SK-N-MC (cell line): ENCODE measurements around the gene GPR160.

ENCODE experiments used
- DNase-seq: peaks from one replicate; pipeline ENCODE4 v3.0.0-alpha.2; 2011; ENCODE audit warnings: low read depth, low spot score
- H3K27ac ChIP-seq: fragments of 200-600 bp; sonication (generic); 2 replicates; pipeline ENCODE4 v1.5.1; 2016; ENCODE audit warnings: mixed run types
- H3K36me3 ChIP-seq: fragments of 200-600 bp; sonication (generic); 2 replicates; pipeline ENCODE4 v1.6.1; 2017; ENCODE audit warnings: antibody characterized with exemption, low read length, mixed read lengths; ENCODE audit not compliant: insufficient read depth
- H3K4me3 ChIP-seq: fragments of 200-600 bp; sonication (generic); 2 replicates; pipeline ENCODE4 v1.5.1; 2016
- H3K9ac ChIP-seq: fragments of 200-600 bp; sonication (generic); 2 replicates; pipeline ENCODE4 v1.8.0; 2017; ENCODE audit warnings: mixed run types, mixed read lengths; ENCODE audit not compliant: insufficient read length
- H3K9me3 ChIP-seq: fragments of 200-600 bp; sonication (generic); 2 replicates; pipeline ENCODE4 v1.6.1; 2017; ENCODE audit warnings: low read depth, mild to moderate bottlenecking, antibody characterized with exemption, low read length, moderate library complexity, mixed read lengths
- EZH2 ChIP-seq: fragments of 200-600 bp; sonication (generic); IDR thresholded peaks from one replicate; pipeline ENCODE4 v1.6.1; 2017; ENCODE audit warnings: antibody characterized with exemption
- FOXP2 ChIP-seq: optimal IDR thresholded peaks from 2 replicates; pipeline ENCODE3; 2011; ENCODE audit warnings: mild to moderate bottlenecking, moderate library complexity; ENCODE audit not compliant: insufficient read depth; ENCODE audit errors: extremely low read length, control extremely low read depth
- POLR2AphosphoS5 ChIP-seq: IDR thresholded peaks from 2 replicates; pipeline ENCODE4 v1.6.1; 2012; ENCODE audit warnings: mild to moderate bottlenecking, low read depth, low read length, borderline replicate concordance

Gene GPR160

DNA sequence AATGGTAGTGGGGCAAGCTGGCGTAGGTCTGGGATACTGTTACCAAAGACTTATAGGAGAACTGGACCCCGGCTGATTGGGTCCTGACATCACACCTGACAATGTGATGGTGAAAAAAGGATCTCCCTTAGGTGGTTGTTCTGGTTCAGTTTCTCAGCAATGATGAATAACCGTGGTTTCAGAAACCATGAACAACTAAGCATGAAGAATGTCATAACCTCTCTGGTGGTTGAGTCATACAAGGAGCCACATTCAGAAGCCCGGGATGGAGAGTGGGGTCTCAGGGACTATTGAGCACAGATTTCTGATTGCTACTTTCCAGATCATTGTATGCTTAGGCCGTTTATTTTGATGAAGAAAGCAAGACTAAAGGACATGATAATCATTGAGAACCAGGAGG is 17.4 kb downstream of the GPR160 start:
- no peak overlapping the region for H3K27ac ChIP-seq

DNA sequence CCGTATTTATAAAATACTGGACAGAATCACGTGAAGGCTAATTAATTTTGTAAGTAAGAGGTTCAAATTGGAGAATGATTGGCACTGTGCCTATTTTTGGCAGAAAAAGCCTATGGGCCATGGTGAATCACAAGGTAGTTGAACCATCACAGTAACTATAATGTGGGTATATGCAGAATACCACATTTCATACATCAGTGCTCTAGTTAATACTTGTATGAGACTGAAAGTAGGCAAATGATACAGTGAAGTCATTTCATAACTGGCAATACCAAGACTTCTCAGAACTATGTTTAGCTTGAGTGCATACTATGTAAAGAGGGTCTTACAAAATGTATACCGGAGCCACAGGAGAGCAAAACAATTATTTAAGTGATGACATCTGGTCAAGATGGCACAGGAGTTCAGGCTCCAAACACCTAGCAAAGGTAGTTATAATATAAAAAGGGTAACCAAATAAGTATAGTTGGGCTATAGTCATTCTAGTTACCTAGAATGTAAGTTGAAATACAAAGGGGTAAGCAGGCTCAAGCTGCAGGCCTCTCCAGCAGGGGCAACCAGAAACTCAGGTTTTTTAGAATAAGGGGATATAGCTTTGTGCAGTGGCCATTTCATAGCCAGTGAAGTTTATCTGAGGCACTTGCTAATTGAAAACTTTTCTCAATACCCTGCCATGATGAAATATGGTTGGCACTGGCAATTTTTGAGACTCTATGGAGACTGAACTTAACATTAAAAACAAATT is 19.1 kb downstream of the GPR160 start:
- H3K27ac ChIP-seq, result no peak overlapping the region
- H3K36me3 ChIP-seq, result no peaks in the 10 kb centered on the region
- H3K4me3 ChIP-seq, result no peak overlapping the region
- no peak for DNase-seq
- H3K9ac ChIP-seq, result no peak overlapping the region
- no peak for TF ChIP-seq FOXP2
- TF ChIP-seq POLR2AphosphoS5, result no peak
- no peak for TF ChIP-seq EZH2
- H3K9me3 ChIP-seq, result no peaks in the 10 kb centered on the region

More for the DNA sequence above, 17.4 kb downstream of the GPR160 start:
- Histone ChIP-seq H3K4me3 (no peak overlapping the region), H3K9ac (no peak overlapping the region), H3K36me3 (no peaks in the 10 kb centered on the region), H3K9me3 (no peaks in the 10 kb centered on the region)
- TF ChIP-seq FOXP2, result no peak
- no peak for DNase-seq

DNA sequence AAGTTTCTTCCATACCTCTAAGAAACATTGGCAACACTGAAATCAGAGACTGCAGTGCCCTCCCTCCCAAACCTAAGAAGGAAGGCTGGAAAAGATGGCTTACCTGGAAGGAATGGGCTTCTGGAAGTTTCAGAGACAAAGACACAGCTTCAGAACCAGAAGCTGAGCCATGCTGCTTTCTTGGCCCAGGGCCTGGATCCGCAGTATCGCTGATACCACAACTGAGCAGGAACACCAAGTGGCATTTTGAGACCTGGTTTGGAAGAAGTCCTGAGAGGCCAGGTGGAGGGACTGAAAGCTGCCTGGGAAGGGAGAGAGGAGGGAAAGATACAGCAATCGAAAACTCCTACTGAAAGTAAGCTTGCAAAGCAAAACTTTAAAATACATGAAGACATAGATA is 19.8 kb downstream of the GPR160 start:
- H3K9ac ChIP-seq, result no peak overlapping the region
- no peak for TF ChIP-seq POLR2AphosphoS5
- TF ChIP-seq FOXP2, result no peak
- no peak for TF ChIP-seq EZH2
- H3K4me3 ChIP-seq, result no peak overlapping the region

DNA sequence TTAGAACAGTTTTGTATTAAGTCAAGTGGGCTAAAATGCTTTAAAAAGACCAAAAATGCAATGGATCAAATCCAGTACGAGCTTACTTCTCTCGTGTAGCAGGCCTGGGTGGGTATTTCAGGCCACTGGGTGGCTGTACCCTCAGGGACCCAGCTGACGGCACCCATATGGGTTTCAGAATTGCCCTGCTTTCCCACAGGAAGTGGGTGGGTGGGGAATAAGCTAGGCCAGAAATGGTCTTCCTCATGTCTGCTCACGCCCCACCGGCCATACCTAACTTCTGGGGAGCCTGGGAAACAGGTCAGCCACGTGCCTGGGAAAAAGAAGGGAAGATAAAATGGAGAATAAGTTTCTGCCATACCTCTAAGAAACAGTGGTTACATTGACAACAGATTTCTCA is 20.3 kb downstream of the GPR160 start:
- no peak overlapping the region for H3K4me3 ChIP-seq
- no peak for DNase-seq
- TF ChIP-seq FOXP2 (no peak), POLR2AphosphoS5 (no peak), EZH2 (no peak)
- no peaks in the 10 kb centered on the region for H3K9me3 ChIP-seq
- H3K9ac ChIP-seq, result no peak overlapping the region
- H3K36me3 ChIP-seq, result no peaks in the 10 kb centered on the region
- H3K27ac ChIP-seq, result no peak overlapping the region

More for the DNA sequence above, 19.8 kb downstream of the GPR160 start:
- H3K27ac ChIP-seq, result no peak overlapping the region
- no peak for DNase-seq
- no peaks in the 10 kb centered on the region for H3K9me3 ChIP-seq
- no peaks in the 10 kb centered on the region for H3K36me3 ChIP-seq

DNA sequence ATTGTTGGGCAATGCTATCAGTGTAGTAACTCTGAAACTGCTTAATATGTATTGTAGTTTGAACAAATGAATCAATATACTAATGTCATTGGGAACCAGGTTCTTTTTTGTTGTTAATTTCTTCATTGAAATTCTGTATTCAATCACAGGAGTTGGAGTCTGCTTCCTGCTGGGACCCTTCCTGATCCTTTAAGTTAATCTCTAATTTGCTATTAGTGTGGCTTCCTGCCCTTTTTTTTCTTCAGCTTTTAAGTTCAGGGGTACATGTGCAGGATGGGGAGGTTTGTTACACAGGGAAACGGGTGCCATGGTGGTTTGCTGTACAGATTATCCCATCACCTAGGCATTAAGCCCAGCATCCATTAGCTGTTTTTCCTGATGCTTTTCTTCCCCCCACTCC is 21.7 kb downstream of the GPR160 start:
- Histone ChIP-seq H3K9ac (no peak overlapping the region), H3K9me3 (no peaks in the 10 kb centered on the region), H3K27ac (no peak overlapping the region), H3K36me3 (no peaks in the 10 kb centered on the region), H3K4me3 (no peak overlapping the region)
- no peak for TF ChIP-seq POLR2AphosphoS5
- no peak for TF ChIP-seq EZH2
- TF ChIP-seq FOXP2, result no peak
- no peak for DNase-seq

DNA sequence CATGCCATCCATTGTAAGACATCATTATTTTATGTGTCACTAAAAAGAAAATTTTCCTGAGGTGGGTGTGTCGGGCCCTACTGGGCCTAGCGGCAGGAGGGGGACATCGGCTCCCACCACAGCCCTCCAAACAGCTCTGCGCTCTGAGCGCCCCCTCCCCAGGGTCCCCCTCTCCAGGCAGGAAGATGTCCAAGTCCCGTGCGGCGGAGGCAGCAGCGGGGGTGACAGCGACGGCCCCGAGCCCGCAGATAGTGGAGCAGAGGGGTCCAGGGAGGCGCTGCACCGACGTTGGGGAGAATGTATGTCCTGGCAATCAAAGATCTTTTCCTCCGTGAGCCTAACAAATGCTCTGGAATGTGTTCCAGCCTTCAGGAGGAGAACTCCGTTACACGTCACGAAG is 24.3 kb downstream of the GPR160 start:
- no peak overlapping the region for H3K27ac ChIP-seq
- H3K9ac ChIP-seq, result no peak overlapping the region
- DNase-seq, result no peak
- TF ChIP-seq FOXP2, result no peak
- TF ChIP-seq EZH2, result no peak
- no peak for TF ChIP-seq POLR2AphosphoS5
- no peaks in the 10 kb centered on the region for H3K9me3 ChIP-seq
- no peaks in the 10 kb centered on the region for H3K36me3 ChIP-seq
- H3K4me3 ChIP-seq, result no peak overlapping the region

DNA sequence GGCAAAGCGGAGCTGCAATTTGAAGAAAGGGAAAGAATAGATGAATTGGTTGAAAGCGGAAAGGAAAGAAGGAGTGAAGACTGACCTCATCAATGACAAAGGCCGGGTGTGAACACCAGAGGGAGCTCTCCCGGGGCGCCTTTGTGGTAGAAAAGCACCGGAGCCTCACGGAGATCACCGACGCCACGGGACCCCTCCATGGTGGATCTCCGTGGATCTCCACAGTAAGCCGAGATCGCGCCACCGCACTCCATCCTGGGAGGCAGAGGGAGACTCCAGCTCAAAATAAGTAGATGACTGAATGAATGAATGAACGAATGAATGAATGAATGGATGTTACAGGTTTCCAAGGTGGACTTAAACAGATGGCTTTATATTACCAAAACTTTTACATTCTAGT is 25.0 kb downstream of the GPR160 start:
- Histone ChIP-seq H3K9ac (no peak overlapping the region), H3K36me3 (no peaks in the 10 kb centered on the region), H3K4me3 (no peak overlapping the region), H3K9me3 (no peaks in the 10 kb centered on the region), H3K27ac (no peak overlapping the region)
- DNase-seq, result no peak
- TF ChIP-seq FOXP2 (no peak), POLR2AphosphoS5 (no peak), EZH2 (no peak)

DNA sequence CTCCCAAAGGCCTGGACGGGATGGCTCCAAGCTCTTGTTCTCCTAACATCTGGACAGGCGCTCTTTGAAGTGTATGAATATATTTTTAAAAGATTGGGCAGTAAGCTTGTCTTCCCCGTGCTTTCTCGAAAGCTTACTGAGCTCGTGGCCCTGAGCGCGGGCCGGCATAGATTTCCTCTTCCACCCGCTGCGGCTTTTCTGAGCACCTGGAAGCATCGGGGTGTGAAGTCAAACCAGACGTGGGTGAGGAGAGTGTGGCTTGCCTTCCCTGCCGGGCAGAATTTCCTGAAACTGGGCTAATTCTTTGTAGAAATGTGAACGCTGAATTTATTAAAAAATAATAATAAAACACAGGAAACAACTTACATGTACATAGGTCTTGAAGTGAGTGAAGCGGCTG is 25.9 kb downstream of the GPR160 start:
- H3K27ac ChIP-seq, result no peak overlapping the region
- H3K9me3 ChIP-seq, result no peaks in the 10 kb centered on the region
- DNase-seq, result no peak
- no peak overlapping the region for H3K9ac ChIP-seq
- TF ChIP-seq POLR2AphosphoS5 (no peak), FOXP2 (no peak), EZH2 (no peak)
- no peaks in the 10 kb centered on the region for H3K36me3 ChIP-seq
- no peak overlapping the region for H3K4me3 ChIP-seq

DNA sequence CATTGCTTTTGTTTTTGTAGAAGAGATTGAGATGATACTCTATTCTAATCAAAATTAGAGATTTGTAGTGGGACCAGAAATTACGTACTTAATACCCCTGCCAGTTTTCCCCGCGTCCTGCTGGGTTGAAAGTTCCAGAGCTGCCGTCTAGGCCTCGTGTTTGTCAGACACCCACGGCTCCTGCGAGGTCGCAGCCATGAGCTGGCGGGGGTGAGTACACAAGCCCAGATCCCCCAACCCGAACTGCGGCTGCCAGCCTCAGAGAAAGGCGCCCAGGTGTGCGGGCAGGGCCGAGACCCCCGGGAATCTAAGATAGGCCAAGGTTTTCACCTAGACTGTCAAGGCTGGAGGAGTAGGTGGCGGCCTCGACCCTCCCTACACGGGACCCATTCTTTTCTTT is 26.3 kb downstream of the GPR160 start:
- no peak overlapping the region for H3K4me3 ChIP-seq
- no peak overlapping the region for H3K9ac ChIP-seq
- TF ChIP-seq POLR2AphosphoS5, result no peak
- no peak for TF ChIP-seq FOXP2
- TF ChIP-seq EZH2, result no peak
- H3K27ac ChIP-seq, result no peak overlapping the region
- H3K9me3 ChIP-seq, result no peaks in the 10 kb centered on the region
- no peak for DNase-seq
- H3K36me3 ChIP-seq, result no peaks in the 10 kb centered on the region
